ENCODE measurements around the gene SLAMF1.

SLAMF1 gene

GRCh38 chr1:160622501-160623226, 24.2 kb downstream of the SLAMF1 start:
- no peak for DNase-seq

- DNase-seq = no peak
Observed at GRCh38 chr1:160621633-160622413, 25.0 kb downstream of the SLAMF1 start.

- no peak for DNase-seq
Observed at GRCh38 chr1:160620942-160621632, 25.8 kb downstream of the SLAMF1 start.

- DNase-seq = no peak
Observed at GRCh38 chr1:160619742-160620277, 27.0 kb downstream of the SLAMF1 start.

- DNase-seq = no peak
Observed at GRCh38 chr1:160618763-160619274, 28.0 kb downstream of the SLAMF1 start.

GRCh38 chr1:160618327-160618726, 28.5 kb downstream of the SLAMF1 start:
- DNase-seq = no peak

- no peak for DNase-seq
Observed at GRCh38 chr1:160615660-160616059, 31.2 kb downstream of the SLAMF1 start.

GRCh38 chr1:160614410-160614809, 32.4 kb downstream of the SLAMF1 start:
- DNase-seq = no peak

- DNase-seq = no peak
Observed at GRCh38 chr1:160612613-160613218, 34.1 kb downstream of the SLAMF1 start.

GRCh38 chr1:160610569-160611242, 36.1 kb downstream of the SLAMF1 start:
- DNase-seq = no peak

- no peak for DNase-seq
Observed at GRCh38 chr1:160608941-160609340, 37.9 kb downstream of the SLAMF1 start.

- no peak for DNase-seq
Observed at GRCh38 chr1:160608514-160608913, 38.3 kb downstream of the SLAMF1 start.

- DNase-seq = no peak
Observed at GRCh38 chr1:160608057-160608456, 38.8 kb downstream of the SLAMF1 start.

- no peak for DNase-seq
Observed at GRCh38 chr1:160607672-160608032, 39.2 kb downstream of the SLAMF1 start.

GRCh38 chr1:160607011-160607671, 39.7 kb downstream of the SLAMF1 start:
- DNase-seq = peak; percentile 68

- no peak for DNase-seq
Observed at GRCh38 chr1:160606611-160607010, 40.2 kb downstream of the SLAMF1 start.

- DNase-seq = no peak
Observed at GRCh38 chr1:160605792-160606479, 40.9 kb downstream of the SLAMF1 start.

- DNase-seq = no peak
Observed at GRCh38 chr1:160605205-160605604, 41.6 kb downstream of the SLAMF1 start.

GRCh38 chr1:160597705-160598104, 49.1 kb downstream of the SLAMF1 start:
- DNase-seq = no peak

GRCh38 chr1:160597051-160597450, 49.8 kb downstream of the SLAMF1 start:
- DNase-seq = no peak

GRCh38 chr1:160590488-160590887, 56.4 kb downstream of the SLAMF1 start:
- no peak for DNase-seq

All from EL (cell line).